A549 (cell line): Measurements from ENCODE around the gene HOXB7. TPM values are rescaled to one million over a fixed set of nuclear protein-coding genes. Genes with fewer than 3 reads are reported as not detected.

Experiments used
- ATAC-seq, 2 experiments: fragments of 200-7000 bp in 1 of 2; fragments of >200 bp in 1 of 2; cut with Nextera tagmentation in 1 of 2; cut with Tn5 transposase in 1 of 2; 3 replicates each; pipeline versions ENCODE4 v1.8.0 to v1.9.1; 2018 to 2020; ENCODE audit warnings: mild to moderate bottlenecking in 1 of 2, moderate library complexity in 1 of 2
- CTCF ChIA-PET: fragments of 300-600 bp; sonication (Branson Sonifier 250); formaldehyde crosslinking; extraction: SDS; loops from one replicate; lab custom pipeline; 2021; ENCODE audit warnings: antibody characterized with exemption, inconsistent platforms; lab: Yijun Ruan, JAX
- POLR2A ChIA-PET: fragments of 350-600 bp; formaldehyde crosslinking; extraction: SDS; loops from one replicate; lab custom pipeline; 2021; ENCODE audit warnings: antibody characterized with exemption, inconsistent platforms; lab: Yijun Ruan, JAX
- DNase-seq, 2 experiments: peaks; one replicate each; pipeline versions ENCODE4 v3.0.0 to v3.0.0-alpha.2; 2011 to 2016; ENCODE audit warnings: low read depth in 1 of 2, low spot score in 1 of 2
- FAIRE-seq: peaks from 2 replicates; lab custom pipeline; 2011; peaks lifted over from hg19 to GRCh38; lab: Jason Lieb, UNC
- H3K27ac ChIP-seq, 2 experiments: fragments of >200 bp; sonication (Bioruptor Twin); formaldehyde crosslinking; 3 replicates each; pipeline ENCODE4 v1.5.1; 2016 to 2017
- H3K4me1 ChIP-seq: fragments of >200 bp; sonication (Bioruptor Twin); formaldehyde crosslinking; 3 replicates; pipeline ENCODE4 v1.6.1; 2016
- H3K4me2 ChIP-seq: fragments of >200 bp; sonication (Bioruptor Twin); formaldehyde crosslinking; 3 replicates; pipeline ENCODE4 v1.6.1; 2016
- H3K4me3 ChIP-seq: fragments of >200 bp; sonication (Bioruptor Twin); formaldehyde crosslinking; 3 replicates; pipeline ENCODE4 v1.5.1; 2016
- H3K9me3 ChIP-seq: fragments of >200 bp; sonication (Bioruptor Twin); formaldehyde crosslinking; 3 replicates; pipeline ENCODE4 v1.6.1; 2016
- CBX2 ChIP-seq: fragments of 200-600 bp; sonication (generic); IDR thresholded peaks from 2 replicates; pipeline ENCODE4 v1.6.1; 2016; ENCODE audit warnings: low read depth, mild to moderate bottlenecking, borderline replicate concordance
- EP300 ChIP-seq, 2 experiments: fragments of >200 bp; sonication (Bioruptor Twin); formaldehyde crosslinking; IDR thresholded peaks; 2 replicates in 1 of 2; 3 replicates in 1 of 2; pipeline ENCODE4 v1.6.1; 2016 to 2017
- ESRRA ChIP-seq: fragments of 150-350 bp; IDR thresholded peaks from 2 replicates; pipeline ENCODE4 v1.6.1; 2014; ENCODE audit warnings: mild to moderate bottlenecking, low read length, borderline replicate concordance
- RFX5 ChIP-seq: fragments of 450-650 bp; IDR thresholded peaks from 2 replicates; pipeline ENCODE4 v1.7.1; 2014; ENCODE audit warnings: antibody characterized with exemption, mild to moderate bottlenecking, moderate library complexity
- TP53 ChIP-seq: fragments of 250-450 bp; sonication (Bioruptor Pico); IDR thresholded peaks from 2 replicates; pipeline ENCODE4 v1.5.0; 2021; ENCODE audit warnings: mild to moderate bottlenecking, moderate library complexity
- ZFP36 ChIP-seq: fragments of 450-650 bp; IDR thresholded peaks from 2 replicates; pipeline ENCODE4 v1.6.1; 2014; ENCODE audit warnings: borderline replicate concordance; ENCODE audit not compliant: partially characterized antibody
- WGBS: methylation state at CpG from one replicate; pipeline ENCODE4 v1.1.6; 2017; ENCODE audit errors: missing lambda C conversion rate; 5-methylcytosine and 5-hydroxymethylcytosine counted together
- polyA plus RNA-seq, 4 experiments: library from polyadenylated mRNA; depleted of rRNA in 3 of 4; stranded (reverse); fragments of >200 nt; fragmentation: RNase III in 1 of 4; extraction: RNeasy Plus Mini Kit Qiagen cat#74134 plus additional on column Dnase treatment in 1 of 4; gene quantifications; 2 replicates in 3 of 4; 3 replicates in 1 of 4; pipeline ENCODE4 v1.2.3, GENCODE V29; 2011 to 2017
- small RNA-seq, 6 experiments: library from RNA; depleted of rRNA; stranded (forward); fragments of <200 nt; gene quantifications; one replicate each; pipeline ENCODE3, GENCODE V24; 2012
- TF ChIP-seq, protein P1 (sequence below): IDR thresholded peaks from 2 replicates; pipeline ENCODE4 v1.6.1; 2012

HOXB7 gene
- polyA plus RNA-seq, 2 of the 4 experiments (the other 2 are of a cell fraction): 22.3 to 32.3 TPM

DNA sequence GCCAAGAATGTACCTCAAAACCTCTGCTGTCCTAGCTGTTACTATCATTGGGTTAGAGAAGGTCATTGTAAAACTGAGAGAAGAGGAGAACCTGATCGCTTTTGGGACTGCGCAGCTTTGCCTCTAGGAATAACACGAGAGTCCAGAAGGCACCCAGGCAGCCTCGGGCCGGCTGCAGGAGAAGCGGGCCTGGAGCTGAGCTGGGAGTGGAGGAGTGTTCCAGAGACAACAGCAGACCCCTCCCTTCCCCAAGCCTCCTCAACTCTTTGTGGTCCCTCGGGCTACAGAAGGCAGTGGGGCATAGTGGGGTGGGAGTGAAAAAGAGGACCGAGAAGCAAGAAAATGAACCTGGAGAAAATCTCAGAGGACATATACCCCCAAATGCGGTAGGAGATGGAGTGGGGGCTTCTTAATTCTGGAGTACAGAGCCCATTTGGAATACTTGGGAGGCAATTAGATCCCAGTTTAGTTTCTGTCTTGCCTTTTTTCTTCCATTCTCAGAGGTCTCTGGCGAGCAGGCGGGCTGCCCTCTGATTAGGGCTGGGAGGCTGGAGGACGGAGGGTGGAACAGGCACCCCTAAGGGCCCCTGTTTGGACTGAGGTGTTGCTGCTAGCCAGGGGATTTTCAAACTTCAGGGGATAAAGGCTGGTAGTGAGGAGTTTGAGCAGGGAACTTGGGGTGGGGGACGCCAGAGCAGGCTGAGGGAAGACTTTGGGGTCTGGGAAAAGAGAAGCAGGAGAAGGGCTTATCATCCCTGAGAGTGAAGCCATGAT, 52.6 kb downstream of the HOXB7 start:
- FAIRE-seq (no peak), DNase-seq (no peak)
- no peak overlapping the region for H3K4me3 ChIP-seq
- TF ChIP-seq CBX2 (no peak), EP300 (IDR thresholded peaks at IDR 0.05) (no peak), ESRRA (no peak), RFX5 (no peak), TP53 (CRISPR knock-in tag) (no peak), ZFP36 (no peak)
- TF ChIP-seq, protein P1, sequence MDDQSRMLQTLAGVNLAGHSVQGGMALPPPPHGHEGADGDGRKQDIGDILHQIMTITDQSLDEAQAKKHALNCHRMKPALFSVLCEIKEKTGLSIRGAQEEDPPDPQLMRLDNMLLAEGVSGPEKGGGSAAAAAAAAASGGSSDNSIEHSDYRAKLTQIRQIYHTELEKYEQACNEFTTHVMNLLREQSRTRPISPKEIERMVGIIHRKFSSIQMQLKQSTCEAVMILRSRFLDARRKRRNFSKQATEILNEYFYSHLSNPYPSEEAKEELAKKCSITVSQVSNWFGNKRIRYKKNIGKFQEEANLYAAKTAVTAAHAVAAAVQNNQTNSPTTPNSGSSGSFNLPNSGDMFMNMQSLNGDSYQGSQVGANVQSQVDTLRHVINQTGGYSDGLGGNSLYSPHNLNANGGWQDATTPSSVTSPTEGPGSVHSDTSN: no peak
- TF ChIP-seq, all 56 proteins: peak for 0
- ChIA-PET POLR2A (no interaction called here), CTCF (interaction anchor here (1.0 to 1.5 kb wide), 3 partner anchors 66 to 299 kb away, joined by 3 to 7 read pairs (median 3); no protein-coding TSS in a partner anchor)
- Histone ChIP-seq H3K4me2 (no peak overlapping the region), H3K4me1 (peaks cover 31% of the 10 kb centered on the region), H3K9me3 (no peaks in the 10 kb centered on the region), H3K27ac (peak overlapping the region in 1 of 2 experiments; percentile 13; a peak in 2 of 6 replicates)
- no peak for ATAC-seq
- 91% methylated on average over 13 of the region's 13 CpGs for WGBS

Small RNA genes lying within 50 kb of the gene (small RNA-seq; reads per million reads assigned to genes)
- 0.41 to 11.7 (median 9.0) reads per million in 6 experiments for gene MIR196A1

Other genes with a start within 250 kb of the HOXB7 start
- 0.77 and 0.78 TPM in 2 replicates for gene SKAP1, start 180.8 kb downstream of the HOXB7 start, polyA plus RNA-seq (2011; rRNA removed)
- 0.08 to 0.16 TPM (median 0.14 TPM) in 3 replicates for gene SKAP1, start 180.8 kb downstream of the HOXB7 start, polyA plus RNA-seq (2017; fragmentation: RNase III; extraction: RNeasy Plus Mini Kit Qiagen cat#74134 plus additional on column Dnase treatment)
- gene HOXB1, start 80.0 kb downstream of the HOXB7 start, polyA plus RNA-seq (2011; rRNA removed): not detected in 2 replicates
- gene HOXB1, start 80.0 kb downstream of the HOXB7 start, polyA plus RNA-seq (2017; fragmentation: RNase III; extraction: RNeasy Plus Mini Kit Qiagen cat#74134 plus additional on column Dnase treatment): not detected in 3 replicates
- gene HOXB2, start 65.9 kb downstream of the HOXB7 start, polyA plus RNA-seq (2011; rRNA removed): 2.6 and 2.7 TPM in 2 replicates
- gene HOXB2, start 65.9 kb downstream of the HOXB7 start, polyA plus RNA-seq (2017; fragmentation: RNase III; extraction: RNeasy Plus Mini Kit Qiagen cat#74134 plus additional on column Dnase treatment): 0.58 to 0.65 TPM (median 0.60 TPM) in 3 replicates
- 0.74 and 0.75 TPM in 2 replicates for gene HOXB4, start 32.7 kb downstream of the HOXB7 start, polyA plus RNA-seq (2011; rRNA removed)
- 0.24 to 0.37 TPM (median 0.30 TPM) in 3 replicates for gene HOXB4, start 32.7 kb downstream of the HOXB7 start, polyA plus RNA-seq (2017; fragmentation: RNase III; extraction: RNeasy Plus Mini Kit Qiagen cat#74134 plus additional on column Dnase treatment)
- 11.6 and 17.0 TPM in 2 replicates for gene HOXB3, start 20.8 kb downstream of the HOXB7 start, polyA plus RNA-seq (2011; rRNA removed)
- 7.0 to 10.2 TPM (median 8.6 TPM) in 3 replicates for gene HOXB3, start 20.8 kb downstream of the HOXB7 start, polyA plus RNA-seq (2017; fragmentation: RNase III; extraction: RNeasy Plus Mini Kit Qiagen cat#74134 plus additional on column Dnase treatment)
- gene HOXB5, start 17.2 kb downstream of the HOXB7 start, polyA plus RNA-seq (2011; rRNA removed): 2.5 and 2.7 TPM in 2 replicates
- 2.1 to 3.0 TPM (median 2.4 TPM) in 3 replicates for gene HOXB5, start 17.2 kb downstream of the HOXB7 start, polyA plus RNA-seq (2017; fragmentation: RNase III; extraction: RNeasy Plus Mini Kit Qiagen cat#74134 plus additional on column Dnase treatment)
- 9.4 and 10.2 TPM in 2 replicates for gene HOXB6, start 6.0 kb downstream of the HOXB7 start, polyA plus RNA-seq (2011; rRNA removed)
- gene HOXB6, start 6.0 kb downstream of the HOXB7 start, polyA plus RNA-seq (2017; fragmentation: RNase III; extraction: RNeasy Plus Mini Kit Qiagen cat#74134 plus additional on column Dnase treatment): 12.3 to 14.9 TPM (median 14.7 TPM) in 3 replicates
- 8.9 and 11.1 TPM in 2 replicates for gene HOXB8, start 4.3 kb upstream of the HOXB7 start, polyA plus RNA-seq (2011; rRNA removed)
- 4.6 to 5.8 TPM (median 4.7 TPM) in 3 replicates for gene HOXB8, start 4.3 kb upstream of the HOXB7 start, polyA plus RNA-seq (2017; fragmentation: RNase III; extraction: RNeasy Plus Mini Kit Qiagen cat#74134 plus additional on column Dnase treatment)
- gene HOXB9, start 15.3 kb upstream of the HOXB7 start, polyA plus RNA-seq (2011; rRNA removed): 22.0 and 24.6 TPM in 2 replicates
- 5.6 to 7.3 TPM (median 6.2 TPM) in 3 replicates for gene HOXB9, start 15.3 kb upstream of the HOXB7 start, polyA plus RNA-seq (2017; fragmentation: RNase III; extraction: RNeasy Plus Mini Kit Qiagen cat#74134 plus additional on column Dnase treatment)
- not detected in 2 replicates for gene PRAC1, start 111.5 kb upstream of the HOXB7 start, polyA plus RNA-seq (2011; rRNA removed)
- gene PRAC1, start 111.5 kb upstream of the HOXB7 start, polyA plus RNA-seq (2017; fragmentation: RNase III; extraction: RNeasy Plus Mini Kit Qiagen cat#74134 plus additional on column Dnase treatment): not detected in 3 replicates
- not detected in 2 replicates for gene PRAC2, start 112.2 kb upstream of the HOXB7 start, polyA plus RNA-seq (2011; rRNA removed)
- not detected in 3 replicates for gene PRAC2, start 112.2 kb upstream of the HOXB7 start, polyA plus RNA-seq (2017; fragmentation: RNase III; extraction: RNeasy Plus Mini Kit Qiagen cat#74134 plus additional on column Dnase treatment)
- 3.2 and 3.4 TPM in 2 replicates for gene HOXB13, start 117.7 kb upstream of the HOXB7 start, polyA plus RNA-seq (2011; rRNA removed)
- 3.0 to 3.5 TPM (median 3.2 TPM) in 3 replicates for gene HOXB13, start 117.7 kb upstream of the HOXB7 start, polyA plus RNA-seq (2017; fragmentation: RNase III; extraction: RNeasy Plus Mini Kit Qiagen cat#74134 plus additional on column Dnase treatment)
- 7.8 and 8.9 TPM in 2 replicates for gene TTLL6, start 206.2 kb upstream of the HOXB7 start, polyA plus RNA-seq (2011; rRNA removed)
- gene TTLL6, start 206.2 kb upstream of the HOXB7 start, polyA plus RNA-seq (2017; fragmentation: RNase III; extraction: RNeasy Plus Mini Kit Qiagen cat#74134 plus additional on column Dnase treatment): 1.1 to 1.6 TPM (median 1.3 TPM) in 3 replicates
- 194 and 199 TPM in 2 replicates for gene CALCOCO2, start 220.0 kb upstream of the HOXB7 start, polyA plus RNA-seq (2011; rRNA removed)
- 71.6 to 74.5 TPM (median 72.5 TPM) in 3 replicates for gene CALCOCO2, start 220.0 kb upstream of the HOXB7 start, polyA plus RNA-seq (2017; fragmentation: RNase III; extraction: RNeasy Plus Mini Kit Qiagen cat#74134 plus additional on column Dnase treatment)